GM18868 (cell line): ENCODE results near the gene ABTB2.
"Not testable (repeated sequence)": the region's sequence is repeated elsewhere in the genome, so short reads cannot be mapped to it uniquely, and the experiment has no call there.

Experiments used
- ATAC-seq: cut with Tn5 transposase; IDR thresholded peaks from one replicate; pipeline ENCODE4 v1.9.1; 2021; ENCODE audit warnings: mild to moderate bottlenecking, moderate library complexity; ENCODE audit not compliant: unreplicated experiment

Gene ABTB2

DNA sequence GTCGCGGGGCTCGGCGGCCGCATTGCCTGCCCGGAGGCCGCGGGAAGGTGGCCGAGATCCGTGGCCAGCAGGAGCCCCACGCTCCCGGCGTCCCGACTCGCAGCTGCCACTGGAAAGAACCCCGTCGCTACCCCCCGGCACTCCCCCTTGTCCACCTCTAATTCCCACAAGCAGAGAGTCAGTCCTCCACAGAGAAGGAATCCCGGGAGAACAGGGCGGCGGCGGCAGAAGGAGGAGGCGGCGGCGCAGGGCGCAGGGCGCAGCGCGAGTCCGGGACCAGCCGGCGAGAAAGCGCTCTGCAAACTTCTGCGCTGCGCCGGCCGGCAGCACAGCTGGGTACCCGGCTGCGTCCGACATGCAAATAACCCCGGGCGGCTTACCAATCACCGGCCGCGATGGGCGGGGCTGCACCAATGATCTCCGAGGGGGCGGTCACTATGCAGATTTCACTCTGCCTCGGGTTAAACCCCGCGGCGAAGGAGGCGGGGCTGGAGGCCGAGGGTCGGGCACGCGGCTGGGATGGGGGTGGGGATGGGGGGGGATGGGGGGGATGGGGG is at the start of gene ABTB2:
Gene ABTB2, minus strand, starts transcription at position 310 of the 557 bp plus-strand sequence.
- ATAC-seq: peak; percentile 93

DNA sequence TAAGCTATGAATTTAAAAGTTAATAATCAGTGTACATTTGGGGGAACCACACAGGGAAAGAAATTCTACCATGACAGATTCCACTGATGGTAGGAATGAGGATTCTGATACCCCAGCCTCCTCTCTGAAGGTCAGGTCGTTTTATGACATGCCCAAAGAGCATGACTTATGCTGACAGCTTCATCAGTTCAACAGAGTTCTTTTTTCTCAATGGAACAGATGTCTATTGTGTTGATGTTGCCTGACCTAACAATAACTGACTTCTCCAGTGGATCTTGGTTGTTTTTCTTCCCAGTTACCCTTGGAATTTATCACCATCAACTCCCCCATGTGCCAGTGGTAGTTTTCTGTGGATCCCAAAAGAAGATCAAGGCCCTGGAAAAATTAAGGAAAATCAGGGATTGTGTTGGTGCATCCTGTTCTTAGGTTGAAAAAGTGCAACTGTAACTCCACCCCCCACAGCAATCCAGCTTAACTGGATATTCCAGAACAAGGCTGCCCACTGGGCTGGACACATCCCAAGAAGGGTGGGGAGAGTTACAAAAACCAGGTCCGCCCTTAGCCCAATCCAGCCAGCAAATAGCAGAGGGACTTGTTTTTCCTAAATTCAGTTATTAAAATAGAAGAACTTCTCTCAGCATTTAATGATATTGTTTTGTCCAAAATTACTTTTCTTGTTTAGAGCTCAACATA is 49.5 kb upstream of the ABTB2 start:
- no peak for ATAC-seq

DNA sequence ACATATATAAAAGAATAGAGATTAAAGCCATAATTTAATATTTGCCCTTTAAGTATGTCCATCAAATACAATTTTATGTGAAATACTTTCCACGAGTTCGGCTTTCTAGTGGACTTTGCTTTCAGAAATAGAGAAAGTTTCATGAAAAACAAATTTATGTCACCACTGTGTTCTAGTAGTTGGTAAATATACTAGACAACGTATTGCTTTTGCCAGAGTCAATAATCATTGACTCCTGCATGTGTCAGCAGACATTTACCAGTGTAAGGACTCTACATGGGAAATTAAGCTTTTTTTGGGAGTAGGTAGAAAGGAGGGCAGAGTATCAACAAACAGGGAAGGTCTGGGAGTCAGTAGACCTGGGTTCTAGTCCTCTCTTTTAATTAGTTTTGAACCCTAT is 48.6 kb upstream of the ABTB2 start:
- ATAC-seq: no peak

DNA sequence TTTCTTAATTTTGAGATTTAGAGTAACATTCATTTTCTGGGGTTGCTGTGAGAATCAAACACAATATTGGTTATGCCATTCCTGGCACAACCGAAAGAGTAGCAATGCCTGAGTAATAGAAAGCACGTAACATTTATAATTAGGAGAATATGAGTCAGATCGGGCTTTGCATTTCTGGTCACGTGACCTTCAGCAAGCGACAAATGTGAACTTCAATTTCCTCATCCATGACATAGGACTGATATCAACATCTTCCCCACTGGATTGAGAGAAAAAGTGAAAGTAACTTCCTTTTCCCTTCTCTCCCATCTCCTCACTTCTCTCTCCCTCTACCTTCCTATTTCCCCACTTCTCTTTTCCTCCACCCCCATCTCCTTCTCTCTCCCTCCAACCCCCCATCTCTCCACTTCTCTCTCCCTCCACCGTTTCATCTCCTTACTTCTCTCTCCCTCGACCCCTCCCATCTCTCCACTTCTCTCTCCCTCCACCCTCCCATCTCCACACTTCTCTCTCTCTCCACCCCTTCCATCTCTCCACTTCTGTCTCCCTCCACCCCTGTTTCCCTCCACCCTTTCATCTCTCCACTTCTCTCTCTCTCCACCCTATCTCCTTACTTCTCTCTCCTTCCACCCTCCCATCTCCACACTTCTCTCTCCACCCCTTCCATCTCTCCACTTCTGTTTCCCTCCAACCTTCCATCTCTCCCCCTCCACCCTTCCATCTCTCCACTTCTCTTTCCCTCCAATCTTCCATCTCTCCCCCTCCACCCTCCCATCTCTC is 47.5 kb upstream of the ABTB2 start:
- ATAC-seq: no peak

DNA sequence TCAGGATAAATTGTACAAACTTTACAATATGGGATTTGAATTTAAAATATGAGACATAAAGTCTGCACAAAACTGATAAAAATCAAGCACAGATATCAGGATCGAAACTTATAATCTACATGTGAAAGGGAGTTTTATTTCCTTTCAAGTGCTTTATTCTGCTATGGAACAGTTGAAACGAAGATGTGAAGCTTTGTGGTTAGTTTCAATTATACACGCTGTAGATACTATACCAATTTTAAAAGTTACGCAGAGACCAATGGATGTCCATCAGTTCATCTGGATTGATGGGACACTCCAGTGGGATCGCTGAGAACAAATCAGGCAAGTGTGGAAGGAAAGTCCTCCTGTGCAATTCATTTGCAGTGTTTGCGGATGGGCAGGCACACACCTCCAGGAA is 46.5 kb upstream of the ABTB2 start:
- ATAC-seq: no peak

DNA sequence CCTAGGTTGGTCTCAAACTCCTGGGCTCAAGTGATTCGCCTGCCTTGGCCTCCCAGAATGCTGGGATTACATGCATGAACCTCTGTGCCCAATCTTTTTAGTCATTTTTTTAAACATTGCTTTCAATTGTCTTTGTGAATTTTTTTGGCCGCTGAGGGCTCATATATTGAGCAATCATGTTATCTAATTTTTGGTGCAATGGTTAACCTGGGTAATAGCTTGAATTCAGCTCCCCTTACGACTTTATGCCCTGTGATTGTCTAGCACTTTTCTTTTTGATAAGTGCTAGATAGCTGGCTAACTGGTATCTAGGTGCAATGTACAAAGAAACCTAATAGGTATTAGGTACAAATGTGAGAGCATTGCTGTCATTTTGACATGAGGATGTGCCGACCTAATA is 45.6 kb upstream of the ABTB2 start:
- ATAC-seq: no peak

DNA sequence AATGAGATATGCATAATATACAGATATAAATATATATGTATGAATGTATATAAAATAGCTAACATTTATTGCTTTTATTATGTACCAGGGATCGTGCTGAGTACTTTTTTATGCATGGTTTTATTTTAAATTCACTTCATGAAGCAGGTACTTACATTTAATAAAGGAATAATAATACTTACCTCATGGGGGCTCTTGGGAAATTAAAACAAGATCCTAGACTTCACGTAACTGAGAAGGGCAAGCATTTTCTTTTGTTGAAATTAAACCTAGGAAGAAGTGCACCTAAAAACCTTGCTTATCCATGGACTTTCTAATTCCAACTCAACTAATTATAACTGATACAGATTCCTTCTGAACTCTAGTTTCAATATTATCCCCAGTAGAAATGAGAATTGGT is 40.0 kb upstream of the ABTB2 start:
- ATAC-seq: no peak

DNA sequence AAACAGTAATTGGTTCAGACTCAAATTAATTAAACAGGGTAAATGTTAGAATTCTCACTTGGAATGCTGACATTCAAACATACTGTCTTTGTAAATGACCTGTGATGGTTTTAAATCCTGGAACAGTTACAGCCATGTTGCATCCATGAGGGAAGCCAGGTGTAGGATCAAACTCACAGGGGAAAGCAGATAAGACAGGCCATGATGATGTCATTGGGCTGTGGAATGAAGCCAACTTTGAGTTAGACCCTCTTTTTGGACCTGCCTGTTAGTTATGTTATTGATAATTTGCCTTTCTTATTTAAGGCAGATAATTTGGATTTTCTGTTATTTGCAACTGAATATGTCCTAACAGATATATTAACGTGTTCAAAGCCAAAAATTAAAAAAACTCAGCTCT is 39.3 kb upstream of the ABTB2 start:
- ATAC-seq: no peak

DNA sequence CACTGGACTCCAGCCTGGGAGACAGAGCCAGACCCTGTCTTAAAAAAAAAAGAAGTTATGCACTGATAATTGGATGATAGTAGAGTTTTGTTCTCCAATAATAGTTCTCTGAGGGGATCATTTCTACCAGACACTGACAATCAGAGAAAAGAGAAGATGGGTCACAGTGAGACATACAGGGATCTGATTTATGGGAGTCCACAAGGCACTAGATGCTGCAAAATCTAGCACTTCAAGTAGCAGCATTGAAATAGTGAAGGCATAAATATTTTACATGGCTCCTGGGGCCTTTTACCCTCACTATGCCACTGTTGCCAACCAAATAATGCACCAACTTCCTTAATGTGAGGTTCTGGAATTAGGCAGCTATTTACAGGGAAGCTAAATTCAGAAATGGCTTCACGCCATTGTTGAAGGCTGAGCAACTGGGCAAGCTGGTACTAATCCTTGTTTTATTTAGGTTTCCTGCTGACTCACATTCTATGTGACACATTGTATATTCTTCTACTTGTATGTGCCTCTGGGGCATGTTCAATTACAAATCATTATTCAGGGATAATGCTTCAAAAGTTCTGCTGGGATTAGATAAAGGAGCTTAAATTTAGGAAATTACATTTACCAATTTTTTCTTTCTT is 38.2 kb upstream of the ABTB2 start:
- no peak for ATAC-seq

DNA sequence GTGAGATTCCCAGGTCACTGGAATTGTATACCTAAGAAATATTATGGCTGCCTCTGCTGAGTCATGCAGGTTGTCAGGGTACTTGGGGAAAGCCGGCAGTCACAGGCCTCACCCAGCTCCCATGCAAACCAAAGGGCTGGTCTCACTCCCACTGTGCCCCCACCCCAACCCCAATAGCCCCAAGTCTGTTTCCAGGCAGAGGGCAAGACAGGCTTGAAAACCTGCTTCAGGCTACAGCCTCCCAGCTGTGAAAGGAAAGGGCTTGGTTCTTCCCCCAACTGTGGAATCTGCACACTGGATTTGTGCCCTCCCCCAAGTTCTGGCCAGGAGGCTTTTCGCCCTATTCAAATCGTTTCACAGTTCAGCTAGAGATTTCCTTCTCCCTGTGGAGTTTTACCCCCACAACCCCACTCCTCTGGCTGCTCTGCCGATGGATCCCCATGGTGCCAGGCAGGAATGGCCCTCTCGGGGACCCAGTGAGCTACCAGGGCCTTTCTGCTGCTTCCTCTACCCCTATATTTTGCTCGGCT is 37.0 kb upstream of the ABTB2 start:
- ATAC-seq: no peak

DNA sequence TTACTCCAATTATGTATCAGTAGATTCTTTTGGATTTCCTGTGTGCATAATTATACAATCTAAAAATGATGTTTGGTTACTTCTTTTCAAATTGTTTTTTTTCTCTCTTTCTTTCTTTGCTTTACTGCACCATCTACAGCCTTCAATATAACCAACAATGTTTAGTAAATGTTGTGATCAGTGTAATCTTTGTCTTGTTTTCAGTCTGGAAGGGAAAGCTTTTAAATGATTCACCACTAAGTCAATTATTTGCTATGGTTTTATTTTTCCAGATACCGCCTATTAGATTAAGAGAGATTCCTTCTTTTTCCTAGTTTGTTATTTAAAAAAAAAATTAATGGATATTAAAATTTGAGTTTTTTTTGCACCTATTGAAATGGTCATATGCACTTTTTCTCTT is 29.8 kb upstream of the ABTB2 start:
- ATAC-seq: no peak

DNA sequence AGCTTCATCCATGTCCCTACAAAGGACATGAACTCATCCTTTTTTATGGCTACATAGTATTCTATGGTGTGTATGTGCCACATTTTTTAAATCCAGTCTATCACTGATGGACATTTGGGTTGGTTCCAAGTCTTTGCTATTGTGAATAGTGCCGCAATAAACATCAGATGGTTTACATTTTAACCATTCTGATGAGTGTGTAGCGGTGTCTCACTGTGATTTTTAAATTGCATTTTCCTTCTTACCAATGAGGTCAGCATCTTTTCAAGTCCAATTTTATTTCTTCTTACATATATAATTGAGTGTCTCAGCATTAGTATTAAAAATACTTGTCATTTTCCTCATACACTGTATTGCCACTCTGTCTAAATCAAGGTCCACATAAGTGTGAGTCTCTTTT is 28.5 kb upstream of the ABTB2 start:
- ATAC-seq: not testable (repeated sequence)

DNA sequence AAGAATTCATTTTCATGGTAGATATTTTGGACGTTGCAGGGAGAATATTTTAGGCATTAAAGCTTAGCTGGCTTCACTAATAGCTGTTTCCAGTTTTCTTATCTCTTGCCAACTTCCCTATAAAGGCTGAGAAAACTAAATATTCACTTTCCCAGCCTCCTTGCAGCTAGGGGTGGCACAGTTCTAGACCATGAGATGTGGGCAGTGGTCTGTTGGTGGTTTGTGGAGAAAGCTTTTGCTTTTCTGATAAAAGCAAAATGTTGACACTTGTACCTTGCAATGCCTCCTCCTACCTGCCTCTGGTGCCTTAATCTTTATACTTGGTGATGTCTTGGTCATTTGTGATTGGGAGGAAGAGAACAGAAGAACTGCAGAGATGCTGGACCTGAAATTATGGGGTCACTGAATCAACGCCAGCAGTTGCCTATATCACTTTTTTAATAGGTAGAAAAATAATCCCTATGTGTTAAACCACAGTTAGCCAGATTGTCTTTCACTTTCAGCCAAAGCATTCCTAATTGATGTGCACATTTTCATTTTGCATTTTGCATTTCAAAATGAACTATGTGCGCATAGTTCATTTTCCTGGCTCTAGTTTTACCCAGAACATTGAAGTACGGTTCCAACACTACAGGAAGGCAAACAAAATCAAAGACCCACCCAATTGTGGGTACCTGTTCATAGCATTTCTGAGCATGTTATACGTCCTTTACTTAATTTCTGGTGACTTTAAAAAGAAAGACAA is 24.9 kb upstream of the ABTB2 start:
- ATAC-seq: no peak

DNA sequence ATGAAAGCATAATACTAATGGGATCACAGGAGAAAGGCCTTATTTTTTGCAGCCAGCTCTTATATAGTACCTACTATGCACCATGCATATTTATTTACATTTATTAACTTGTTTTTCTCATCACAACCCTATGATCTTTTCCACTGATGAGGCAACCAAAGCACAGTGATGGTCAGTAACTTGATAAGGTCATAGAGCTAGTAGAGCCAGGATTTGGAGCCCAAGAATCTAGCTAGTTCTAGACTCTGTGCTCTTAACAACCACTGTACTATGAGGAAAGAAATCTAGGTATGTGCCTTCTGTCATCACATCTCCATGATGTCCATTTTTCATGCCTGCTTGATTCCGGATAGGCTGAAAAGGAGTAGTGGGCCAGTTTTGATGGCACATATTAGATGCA is 24.0 kb upstream of the ABTB2 start:
- ATAC-seq: no peak

DNA sequence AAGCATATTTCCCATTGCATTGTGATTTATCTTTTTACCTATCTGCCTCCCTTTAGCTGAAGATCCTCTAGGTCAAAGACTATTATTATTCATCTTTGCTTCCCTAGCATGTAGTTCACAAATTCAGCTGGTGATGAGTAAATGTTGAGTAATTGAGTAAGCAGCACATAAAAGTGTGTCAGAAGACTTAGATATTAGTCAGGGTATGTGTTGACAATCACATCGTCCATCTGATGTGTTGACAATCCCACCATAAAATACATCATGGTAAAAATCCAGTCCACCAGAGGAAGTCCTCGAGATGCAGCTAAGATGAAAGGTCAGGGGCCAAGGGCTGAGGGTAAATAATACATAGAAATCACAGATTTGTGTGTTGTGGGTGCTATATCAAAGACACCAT is 22.9 kb upstream of the ABTB2 start:
- no peak for ATAC-seq

DNA sequence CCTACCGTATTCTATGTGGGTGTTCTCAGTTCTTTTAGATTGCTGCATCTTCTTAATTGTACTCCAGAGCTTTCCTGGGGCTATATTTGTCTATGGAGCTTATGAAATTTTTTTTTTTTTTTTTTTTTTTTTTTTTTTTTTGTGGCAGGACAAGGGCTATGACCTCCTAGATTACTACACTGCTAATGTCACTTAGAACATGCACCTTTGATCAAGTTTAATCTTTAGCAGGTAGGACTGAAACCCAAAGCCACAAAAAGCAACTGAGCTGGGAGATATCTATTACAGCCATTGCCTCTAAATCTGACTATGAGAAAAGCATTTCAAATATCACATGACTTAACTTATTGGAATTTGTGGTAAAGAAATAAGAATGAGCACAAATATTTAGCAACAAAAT is 21.7 kb upstream of the ABTB2 start:
- ATAC-seq: no peak

DNA sequence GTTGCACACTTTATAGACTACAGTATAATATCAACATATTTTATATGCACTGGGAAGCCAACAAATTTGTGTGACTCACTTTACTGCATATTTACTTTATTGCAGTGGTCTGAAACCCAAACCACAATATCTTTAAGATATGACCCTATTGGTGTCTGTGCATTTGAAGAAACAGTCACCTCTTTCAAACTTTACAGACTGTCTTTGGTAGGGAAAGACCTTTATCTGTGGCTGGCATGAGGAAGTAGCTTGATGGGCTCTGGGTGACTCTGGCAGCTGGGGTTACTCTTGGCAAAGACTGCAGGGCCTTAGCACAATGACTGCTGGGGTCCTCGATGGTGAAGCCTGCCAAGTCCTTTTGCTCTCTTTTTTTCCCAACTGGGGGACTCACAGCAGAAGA is 21.3 kb upstream of the ABTB2 start:
- no peak for ATAC-seq

DNA sequence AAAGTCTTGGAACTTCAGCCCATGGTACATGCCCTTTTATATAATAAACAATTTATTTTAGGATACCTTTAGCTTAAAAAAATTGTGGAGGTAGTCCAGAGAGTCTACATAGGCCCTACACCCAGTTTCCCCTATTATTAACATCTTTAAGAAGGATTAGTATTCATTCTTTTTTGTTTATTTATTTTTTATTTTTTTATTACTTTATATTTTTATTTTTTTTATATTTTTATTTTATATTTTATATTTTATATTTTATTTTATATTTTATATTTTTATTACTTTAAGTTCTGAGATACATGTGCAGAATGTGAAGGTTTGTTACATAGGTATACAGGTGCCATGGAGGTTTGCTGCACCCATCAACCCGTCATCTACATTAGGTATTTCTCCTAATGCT is 15.9 kb upstream of the ABTB2 start:
- ATAC-seq: no peak

DNA sequence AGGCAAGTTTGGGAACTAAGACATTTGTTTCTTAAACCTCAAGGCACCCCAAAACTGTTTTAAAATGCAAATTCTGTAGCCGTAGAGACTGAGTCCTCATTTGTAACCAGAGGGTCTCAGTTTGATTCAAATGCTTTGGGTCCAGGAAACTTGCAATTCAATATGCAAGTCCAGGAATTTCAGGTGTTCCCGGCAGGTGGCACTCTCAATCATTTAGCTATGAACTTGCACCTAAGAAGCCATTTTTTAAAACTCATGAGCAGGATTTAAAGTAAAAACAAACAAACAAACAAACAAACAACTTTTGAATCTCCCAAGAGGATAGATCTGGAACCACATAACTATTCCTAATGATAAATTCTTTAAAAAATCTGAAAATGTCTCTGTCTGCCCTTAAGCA is 8.7 kb upstream of the ABTB2 start:
- no peak for ATAC-seq

DNA sequence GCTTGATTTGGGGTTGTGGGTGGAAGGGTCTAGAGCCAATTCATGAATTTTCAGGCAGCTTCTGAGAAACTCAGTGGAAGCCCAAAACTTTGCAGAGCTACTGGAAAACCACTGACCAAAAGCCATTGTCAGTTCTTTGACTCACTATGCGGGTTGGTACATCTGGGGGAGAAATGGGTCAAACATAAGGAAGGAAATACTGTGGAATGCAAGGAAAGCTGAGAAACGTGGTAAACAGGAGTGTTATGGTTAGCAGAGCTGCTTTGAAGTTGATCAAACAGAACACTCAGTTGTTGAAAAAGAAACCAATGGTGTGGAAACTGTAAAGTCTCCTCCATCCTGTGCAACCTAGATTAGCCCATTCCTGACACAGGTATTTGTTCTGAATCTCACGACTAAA is 6.3 kb upstream of the ABTB2 start:
- no peak for ATAC-seq
